NT2/D1 (cell line): Measurements from ENCODE around the gene SF3B1.

Source experiments
- DNase-seq: peaks from one replicate; pipeline ENCODE4 v3.0.0-alpha.2; 2011; ENCODE audit warnings: low read depth, low spot score
- H3K27me3 ChIP-seq: 2 replicates; pipeline ENCODE4 v1.6.0; 2011; ENCODE audit warnings: mild to moderate bottlenecking; ENCODE audit not compliant: insufficient read length, insufficient read depth
- H3K36me3 ChIP-seq: 2 replicates; pipeline ENCODE4 v1.6.1; 2011; ENCODE audit warnings: mild to moderate bottlenecking, low read length, mixed read lengths; ENCODE audit not compliant: insufficient read depth, insufficient read length
- H3K4me1 ChIP-seq: 2 replicates; pipeline ENCODE4 v1.5.1; 2011; ENCODE audit not compliant: insufficient read depth, insufficient read length
- H3K4me3 ChIP-seq: 2 replicates; pipeline ENCODE4 v1.5.1; 2011; ENCODE audit warnings: low read depth; ENCODE audit not compliant: insufficient read length
- H3K9ac ChIP-seq: 2 replicates; pipeline ENCODE4 v1.6.0; 2011; ENCODE audit warnings: low read depth; ENCODE audit not compliant: insufficient read length
- H3K9me3 ChIP-seq: 2 replicates; pipeline ENCODE4 v1.5.1; 2011; ENCODE audit warnings: mild to moderate bottlenecking, low read length; ENCODE audit not compliant: insufficient read depth
- SUZ12 ChIP-seq: IDR thresholded peaks from 2 replicates; pipeline ENCODE4 v1.6.1; 2011; ENCODE audit not compliant: insufficient read length, insufficient read depth; ENCODE audit errors: extremely low read depth
- YY1 ChIP-seq: IDR thresholded peaks from 2 replicates; pipeline ENCODE4 v1.6.1; 2011; ENCODE audit not compliant: insufficient read length, insufficient read depth
- ZNF274 ChIP-seq: IDR thresholded peaks from 2 replicates; pipeline ENCODE4 v1.6.1; 2011; ENCODE audit warnings: mild to moderate bottlenecking, low read depth, low read length

Gene SF3B1

GRCh38 chr2:197359859-197360258 is 75.0 kb downstream of the SF3B1 start:
- no peak overlapping the region for H3K9ac ChIP-seq
- no peaks in the 10 kb centered on the region for H3K4me1 ChIP-seq
- no peaks in the 10 kb centered on the region for H3K27me3 ChIP-seq
- H3K36me3 ChIP-seq: no peaks in the 10 kb centered on the region
- no peak for DNase-seq
- H3K4me3 ChIP-seq: no peak overlapping the region
- peaks cover 7% of the 10 kb centered on the region; the same call in 1 of the 2 replicates for H3K9me3 ChIP-seq
- TF ChIP-seq YY1 (no peak), ZNF274 (no peak), SUZ12 (no peak)

GRCh38 chr2:197358931-197359330 is 75.9 kb downstream of the SF3B1 start:
- Histone ChIP-seq H3K9ac (no peak overlapping the region), H3K9me3 (peaks cover 7% of the 10 kb centered on the region; the same call in 1 of the 2 replicates), H3K4me1 (no peaks in the 10 kb centered on the region), H3K4me3 (no peak overlapping the region), H3K27me3 (no peaks in the 10 kb centered on the region), H3K36me3 (no peaks in the 10 kb centered on the region)
- no peak for TF ChIP-seq YY1
- no peak for TF ChIP-seq ZNF274
- no peak for TF ChIP-seq SUZ12
- DNase-seq: no peak

DNA sequence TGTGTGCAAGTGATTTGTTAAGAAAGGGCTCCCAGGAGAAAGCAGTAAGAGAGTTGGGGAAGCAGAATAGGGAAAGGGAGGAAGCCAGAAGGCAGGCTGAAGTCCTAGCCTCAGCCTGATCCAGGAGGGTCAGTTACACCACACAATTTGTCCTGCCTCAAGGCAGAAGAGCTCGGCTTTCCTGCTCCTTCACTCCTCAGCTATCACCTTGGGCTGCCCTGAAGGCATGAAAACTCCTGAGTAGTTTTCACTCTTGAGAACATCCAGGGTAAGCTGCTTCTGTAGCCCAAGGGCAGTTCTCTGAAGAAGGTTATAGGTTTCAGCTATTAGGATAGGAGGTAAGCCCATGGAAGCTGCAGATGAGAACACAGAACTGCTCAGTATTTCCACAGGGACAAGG is 76.8 kb downstream of the SF3B1 start:
- H3K4me3 ChIP-seq: no peak overlapping the region
- peaks cover 7% of the 10 kb centered on the region; the same call in 1 of the 2 replicates for H3K9me3 ChIP-seq
- DNase-seq: no peak
- H3K9ac ChIP-seq: no peak overlapping the region
- no peaks in the 10 kb centered on the region for H3K4me1 ChIP-seq
- H3K27me3 ChIP-seq: no peaks in the 10 kb centered on the region
- no peak for TF ChIP-seq SUZ12
- no peak for TF ChIP-seq ZNF274
- TF ChIP-seq YY1: no peak
- H3K36me3 ChIP-seq: no peaks in the 10 kb centered on the region

DNA sequence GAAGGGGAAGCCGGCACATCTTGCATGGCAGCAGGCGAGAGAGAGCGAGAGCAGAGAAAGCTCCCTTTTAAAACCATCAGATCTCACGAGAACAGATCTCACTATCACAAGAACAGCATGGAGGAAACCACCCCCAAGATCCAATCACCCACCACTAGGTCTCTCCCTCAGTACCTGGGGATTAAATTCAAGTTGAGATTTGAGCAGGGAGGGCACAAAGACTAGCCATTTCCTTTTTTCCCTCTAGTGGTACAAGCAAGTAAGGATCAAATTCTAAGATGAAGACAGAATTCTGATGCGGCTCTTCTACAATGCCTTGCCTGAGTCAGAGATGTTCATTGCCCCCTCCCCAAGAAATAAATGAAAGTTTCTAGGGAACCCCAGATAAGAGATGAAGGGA is 78.7 kb downstream of the SF3B1 start:
- no peaks in the 10 kb centered on the region for H3K27me3 ChIP-seq
- TF ChIP-seq ZNF274 (no peak), SUZ12 (no peak), YY1 (no peak)

DNA sequence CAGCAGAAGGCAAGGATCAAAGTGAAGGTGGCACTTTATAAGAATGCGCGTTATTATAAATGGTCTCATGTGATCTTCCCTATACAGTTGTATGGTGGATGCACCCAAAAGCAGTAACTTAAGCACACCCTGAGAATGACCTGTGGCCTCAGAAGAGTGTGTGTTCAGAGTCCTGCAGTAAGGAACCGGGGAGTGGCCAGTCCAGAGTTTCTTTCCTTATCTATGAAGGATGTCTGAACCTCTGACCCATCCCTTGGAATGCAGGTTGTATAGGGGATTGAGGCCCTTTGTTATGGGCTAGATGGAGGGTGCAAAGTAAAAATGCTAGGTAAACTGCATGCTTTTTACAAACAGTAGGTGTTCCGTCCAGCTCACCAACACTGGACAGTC is 80.7 kb downstream of the SF3B1 start:
- TF ChIP-seq SUZ12 (no peak), ZNF274 (no peak), YY1 (no peak)
- H3K27me3 ChIP-seq: no peaks in the 10 kb centered on the region
- no peaks in the 10 kb centered on the region for H3K4me1 ChIP-seq
- DNase-seq: no peak
- no peak overlapping the region for H3K4me3 ChIP-seq
- H3K9ac ChIP-seq: no peak overlapping the region
- H3K36me3 ChIP-seq: no peaks in the 10 kb centered on the region
- H3K9me3 ChIP-seq: no peaks in the 10 kb centered on the region

More for the DNA sequence above, 78.7 kb downstream of the SF3B1 start:
- Histone ChIP-seq H3K36me3 (no peaks in the 10 kb centered on the region), H3K9ac (no peak overlapping the region), H3K4me1 (no peaks in the 10 kb centered on the region), H3K9me3 (peaks cover 7% of the 10 kb centered on the region; the same call in 1 of the 2 replicates), H3K4me3 (no peak overlapping the region)
- no peak for DNase-seq

DNA sequence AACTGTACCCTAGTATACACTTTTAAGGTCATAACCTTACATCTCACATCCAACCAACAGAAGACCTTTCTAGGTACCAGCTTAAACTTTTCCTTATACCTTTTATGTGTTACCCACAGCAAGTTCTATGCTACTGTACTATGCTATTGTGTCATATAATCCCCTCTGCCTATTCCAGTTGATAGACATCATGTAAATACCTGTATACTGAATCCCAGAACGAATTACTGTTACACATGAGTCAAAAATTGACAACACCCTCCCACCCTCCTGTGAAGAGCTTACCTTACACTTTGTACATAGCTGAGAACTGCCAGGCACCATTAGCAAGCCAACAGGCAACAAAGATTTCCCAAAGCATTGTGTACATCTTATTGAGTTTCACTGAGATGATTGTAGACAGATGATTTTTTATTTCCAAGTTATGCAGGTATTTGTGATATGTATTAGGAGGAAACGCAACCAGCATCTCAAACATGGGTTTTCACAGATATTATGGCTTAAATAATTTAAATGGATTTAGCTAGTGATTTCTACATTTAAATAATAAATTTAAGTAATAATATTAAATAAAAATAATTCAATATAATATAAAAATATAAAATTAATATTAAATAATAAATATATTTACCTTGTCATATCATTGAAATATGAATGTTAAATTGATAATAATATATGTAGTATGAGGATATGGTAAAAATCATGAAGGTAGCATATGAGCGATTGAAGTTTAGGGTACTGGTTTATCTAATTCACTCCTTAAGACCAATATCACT is 81.2 kb downstream of the SF3B1 start:
- H3K27me3 ChIP-seq: no peaks in the 10 kb centered on the region
- TF ChIP-seq ZNF274 (no peak), SUZ12 (no peak), YY1 (no peak)
- H3K9me3 ChIP-seq: no peaks in the 10 kb centered on the region
- no peaks in the 10 kb centered on the region for H3K36me3 ChIP-seq
- H3K4me1 ChIP-seq: no peaks in the 10 kb centered on the region
- H3K9ac ChIP-seq: no peak overlapping the region
- no peak overlapping the region for H3K4me3 ChIP-seq
- DNase-seq: no peak

DNA sequence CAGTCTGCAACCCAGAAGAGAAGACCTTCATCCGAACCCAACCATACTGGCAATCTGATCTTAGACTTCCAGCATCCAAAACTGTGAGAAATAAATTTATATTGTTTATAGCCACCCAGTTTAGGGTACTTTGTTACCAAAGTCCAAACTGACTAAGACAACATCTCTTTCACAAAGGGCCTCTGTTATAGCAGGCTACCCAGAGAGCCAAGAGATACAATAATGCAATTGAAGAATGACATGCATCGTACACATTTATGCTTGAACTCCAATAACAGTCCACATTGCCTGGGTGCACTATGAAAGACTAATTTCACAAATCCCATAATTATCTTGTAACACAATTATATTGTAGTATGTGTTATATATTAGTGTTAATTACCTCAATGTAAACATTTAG is 85.1 kb downstream of the SF3B1 start:
- no peak for TF ChIP-seq ZNF274
- TF ChIP-seq YY1: no peak
- TF ChIP-seq SUZ12: no peak
- Histone ChIP-seq H3K9me3 (no peaks in the 10 kb centered on the region), H3K4me1 (no peaks in the 10 kb centered on the region), H3K4me3 (no peak overlapping the region), H3K36me3 (no peaks in the 10 kb centered on the region), H3K9ac (no peak overlapping the region), H3K27me3 (no peaks in the 10 kb centered on the region)
- no peak for DNase-seq
